ENCODE results near the gene AKAP12. TPM values are rescaled to one million over a fixed set of nuclear protein-coding genes. Genes with fewer than 3 reads are reported as not detected.

The AKAP12 gene
- total RNA-seq, 4 donors from 2014 or later, result 112 to 468 (median 340) TPM

- no peak for TF ChIP-seq CTCF (IDR thresholded peaks at IDR 0.05; ENCODE audit: low read depth)
Observed at GRCh38 chr6:151323791-151324487, 84.2 kb downstream of the AKAP12 start.

DNA sequence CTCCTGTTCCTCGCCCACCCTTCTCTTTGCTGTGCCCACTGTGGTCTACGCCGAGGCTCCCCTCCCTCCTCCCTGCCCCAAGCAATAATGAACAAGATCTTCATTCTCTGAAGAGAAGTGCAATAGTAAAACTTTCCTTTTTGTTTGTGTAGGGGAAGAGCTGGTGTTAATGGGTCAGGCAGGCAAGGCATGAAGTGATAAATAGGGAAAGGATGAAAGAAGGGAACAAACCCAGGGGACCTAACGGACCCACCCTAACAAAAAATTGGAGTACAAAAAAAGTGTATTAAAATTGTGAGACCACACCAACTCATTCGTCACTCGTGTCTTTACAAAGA lies 84.7 kb downstream of the AKAP12 start:
- TF ChIP-seq CTCF (IDR thresholded peaks at IDR 0.05; ENCODE audit: low read depth), result no peak

GRCh38 chr6:151325075-151326050 lies 85.6 kb downstream of the AKAP12 start:
- no peak for TF ChIP-seq CTCF (IDR thresholded peaks at IDR 0.05; ENCODE audit: low read depth)

DNA sequence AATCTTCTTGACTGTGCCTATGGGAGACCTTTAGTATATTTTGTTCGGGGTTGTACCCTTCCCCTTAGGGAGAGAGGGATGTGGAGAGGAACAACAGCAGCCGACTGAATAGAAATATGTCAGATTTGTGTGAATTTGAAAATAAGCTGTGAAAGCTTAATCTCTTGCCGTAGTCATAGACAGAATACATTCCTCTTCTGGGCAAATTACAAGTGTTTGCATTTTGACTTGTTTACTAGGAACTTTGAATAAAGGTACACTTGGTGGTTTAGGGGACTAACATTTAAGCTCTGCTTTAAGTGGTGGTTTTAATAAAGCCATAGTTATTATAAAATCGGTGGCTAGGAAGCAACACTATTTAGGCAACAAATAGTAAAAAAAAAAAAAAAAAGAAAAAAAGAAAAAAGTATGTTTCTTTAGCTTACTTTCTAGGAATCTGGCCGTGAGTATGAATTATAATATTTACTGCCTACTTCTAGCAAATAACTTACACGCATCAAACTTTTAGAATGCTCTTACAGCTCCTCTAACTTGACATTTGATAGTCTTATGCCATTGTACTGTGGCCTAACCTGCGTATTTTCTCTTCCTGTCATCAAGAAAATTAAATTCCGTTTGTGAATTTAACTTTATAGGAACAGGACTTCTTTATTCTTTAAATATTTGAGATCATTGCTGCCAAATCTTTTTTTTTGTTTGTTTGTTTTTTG lies 86.5 kb downstream of the AKAP12 start:
- TF ChIP-seq CTCF (IDR thresholded peaks at IDR 0.05; ENCODE audit: low read depth), result no peak

DNA sequence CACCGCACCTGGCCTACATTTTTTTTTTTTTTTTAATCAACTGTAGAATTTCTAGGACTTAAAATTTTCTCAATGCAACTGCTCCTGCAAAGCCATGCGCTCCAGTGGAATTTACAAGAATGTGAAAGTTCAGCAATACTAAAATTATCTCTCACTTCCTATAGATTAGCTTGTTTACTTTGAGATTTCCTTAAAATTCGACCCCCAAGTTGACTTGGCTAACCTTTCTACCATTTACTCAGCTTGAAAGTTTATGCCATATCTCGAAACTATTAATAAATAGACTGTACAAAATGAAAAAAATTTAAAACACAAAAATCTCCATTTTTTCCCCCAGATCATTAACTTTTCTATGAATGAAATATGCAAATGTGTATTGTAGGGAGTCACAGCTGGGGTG lies 87.3 kb downstream of the AKAP12 start:
- TF ChIP-seq CTCF (IDR thresholded peaks at IDR 0.05; ENCODE audit: low read depth), result no peak

DNA sequence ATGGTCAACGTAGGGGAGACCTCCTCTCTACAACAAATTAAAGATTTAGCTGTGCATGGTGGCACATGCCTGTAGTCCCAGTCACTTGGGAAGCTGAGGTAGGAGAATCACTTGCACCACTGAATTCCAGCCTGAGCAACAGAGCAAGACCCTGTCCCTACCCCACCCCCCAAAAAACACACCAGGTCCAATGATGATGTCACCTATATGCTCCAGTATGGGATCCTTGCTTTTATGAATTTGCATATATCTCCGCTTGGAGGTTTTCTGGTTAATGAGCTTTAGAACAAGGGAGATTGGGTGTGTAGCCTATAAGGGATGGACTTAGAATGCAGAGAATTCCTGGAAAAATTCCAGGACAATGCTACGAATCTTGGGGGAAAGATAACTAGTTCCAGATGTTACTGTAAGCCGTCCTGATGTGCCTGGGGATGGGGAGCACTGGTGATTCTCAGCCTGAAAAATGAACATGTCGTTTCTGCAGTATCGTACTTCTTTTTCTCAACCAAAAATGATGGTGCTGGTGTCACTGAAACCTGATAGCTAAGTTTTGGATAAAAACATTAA lies 90.4 kb downstream of the AKAP12 start:
- TF ChIP-seq CTCF (IDR thresholded peaks at IDR 0.05; ENCODE audit: low read depth), result no peak
